Body of pancreas (tissue), 4 donors: Measurements from ENCODE around the gene CXXC5. TPM values are rescaled to one million over a fixed set of nuclear protein-coding genes. Genes with fewer than 3 reads are reported as not detected.

ENCODE experiments used
- ATAC-seq: fragments of 150-250 bp; one replicate; pipeline ENCODE4 v1.9.1; 2016
- DNase-seq, 4 donors: peaks; one replicate each; pipeline ENCODE4 v3.0.0-alpha.2; 2019
- H3K27ac ChIP-seq, 4 donors: fragments of 200-600 bp; sonication (generic); 1 replicate in 3 of 4; 2 replicates in 1 of 4; pipeline versions ENCODE4 v1.5.1 to v1.6.1; 2016 to 2019; ENCODE audit warnings: mild to moderate bottlenecking in 1 of 4, mixed read lengths in 1 of 4, moderate library complexity in 1 of 4
- H3K27me3 ChIP-seq, 2 donors: fragments of 200-600 bp; sonication (generic); one replicate each; pipeline ENCODE4 v1.6.0; 2016; ENCODE audit warnings: mild to moderate bottlenecking in 1 of 2
- H3K36me3 ChIP-seq, 2 donors: fragments of 200-600 bp; sonication (generic); replicated peaks in 1 of 2; 2 replicates each; pipeline ENCODE4 v1.5.1; 2016; ENCODE audit warnings: low read depth in 2 of 2; ENCODE audit not compliant: insufficient read depth in 1 of 2
- H3K4me1 ChIP-seq: fragments of 200-600 bp; sonication (generic); one replicate; pipeline ENCODE4 v1.6.0; 2016
- H3K4me3 ChIP-seq, 2 donors: fragments of 200-600 bp; sonication (generic); 1 replicate in 1 of 2; 2 replicates in 1 of 2; pipeline ENCODE4 v1.5.1; 2016 to 2019
- H3K9me3 ChIP-seq, 3 donors: fragments of 200-600 bp; sonication (generic); 1 replicate in 2 of 3; 2 replicates in 1 of 3; pipeline ENCODE4 v1.5.1; 2016
- POLR2A ChIP-seq, 3 donors: fragments of 450-650 bp; IDR thresholded peaks; one replicate each; pipeline ENCODE4 v1.6.1; 2016; ENCODE audit warnings: antibody characterized with exemption in 3 of 3, mild to moderate bottlenecking in 2 of 3
- WGBS, 2 donors: methylation state at CpG; one replicate each; pipeline ENCODE4 v1.1.5; 2017; 5-methylcytosine and 5-hydroxymethylcytosine counted together
- intact Hi-C: fragments of 100-400 bp; cut with DNase I; formaldehyde crosslinking; loops from one replicate; pipeline ENCODE4 v1.15.1; 2023
- total RNA-seq, 2 donors: library from RNA; depleted of rRNA; stranded (reverse); fragments of >200 nt; gene quantifications; one replicate each; pipeline ENCODE4 v1.1.0, GENCODE V29; 2016
- TF ChIP-seq, protein P1 (sequence below), 7 experiments: fragments of 450-650 bp in 4 of 7; fragments of 200-600 bp in 3 of 7; sonication (generic) in 3 of 7; IDR thresholded peaks; one replicate each; pipeline ENCODE4 v1.5.1; 2016 to 2019; ENCODE audit warnings: antibody characterized with exemption in 7 of 7

The CXXC5 gene
- total RNA-seq, 2 donors from 2014 or later: 86.6 to 87.7 TPM

DNA sequence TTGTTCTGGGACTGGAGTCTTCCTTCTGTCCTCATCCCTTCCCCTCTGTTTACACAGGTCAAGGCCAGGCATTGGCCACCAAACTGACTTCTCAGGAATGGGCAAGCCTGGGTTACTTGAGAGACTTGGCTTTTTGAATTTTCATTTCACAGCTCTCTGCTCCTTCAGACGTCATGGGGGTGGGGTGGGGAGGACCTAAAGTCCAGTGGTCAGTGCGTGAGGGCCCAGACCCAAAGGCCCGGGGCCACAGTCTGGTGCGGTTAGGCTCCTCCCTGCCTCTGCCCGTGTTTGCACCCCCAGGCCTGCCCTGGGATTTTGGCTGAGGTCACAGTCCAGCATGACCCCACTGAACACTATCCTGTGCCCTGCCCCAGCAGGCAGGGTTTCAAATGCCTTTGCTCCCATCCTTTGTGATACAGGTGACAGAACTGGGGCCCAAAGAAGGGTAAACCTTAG, 4.1 kb upstream of the CXXC5 start:
- Histone ChIP-seq H3K36me3 (no peaks in the 10 kb centered on the region), H3K27ac (peak overlapping the region; percentile 77 to 86 (median 83)), H3K9me3 (no peaks in the 10 kb centered on the region), H3K4me3 (no peak overlapping the region), H3K4me1 (peaks cover 71% of the 10 kb centered on the region), H3K27me3 (no peaks in the 10 kb centered on the region)
- intact Hi-C loops: no loop called here
- DNase-seq (peak in 2 of 4 donors; percentile 16 to 18), ATAC-seq (no peak)
- no peak for TF ChIP-seq POLR2A (IDR thresholded peaks at IDR 0.05)
- TF ChIP-seq, protein P1, sequence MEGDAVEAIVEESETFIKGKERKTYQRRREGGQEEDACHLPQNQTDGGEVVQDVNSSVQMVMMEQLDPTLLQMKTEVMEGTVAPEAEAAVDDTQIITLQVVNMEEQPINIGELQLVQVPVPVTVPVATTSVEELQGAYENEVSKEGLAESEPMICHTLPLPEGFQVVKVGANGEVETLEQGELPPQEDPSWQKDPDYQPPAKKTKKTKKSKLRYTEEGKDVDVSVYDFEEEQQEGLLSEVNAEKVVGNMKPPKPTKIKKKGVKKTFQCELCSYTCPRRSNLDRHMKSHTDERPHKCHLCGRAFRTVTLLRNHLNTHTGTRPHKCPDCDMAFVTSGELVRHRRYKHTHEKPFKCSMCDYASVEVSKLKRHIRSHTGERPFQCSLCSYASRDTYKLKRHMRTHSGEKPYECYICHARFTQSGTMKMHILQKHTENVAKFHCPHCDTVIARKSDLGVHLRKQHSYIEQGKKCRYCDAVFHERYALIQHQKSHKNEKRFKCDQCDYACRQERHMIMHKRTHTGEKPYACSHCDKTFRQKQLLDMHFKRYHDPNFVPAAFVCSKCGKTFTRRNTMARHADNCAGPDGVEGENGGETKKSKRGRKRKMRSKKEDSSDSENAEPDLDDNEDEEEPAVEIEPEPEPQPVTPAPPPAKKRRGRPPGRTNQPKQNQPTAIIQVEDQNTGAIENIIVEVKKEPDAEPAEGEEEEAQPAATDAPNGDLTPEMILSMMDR (IDR thresholded peaks at IDR 0.05): no peak
- 45 to 53% methylated on average over 2 to 5 of the region's 5 CpGs for WGBS, 2 donors

DNA sequence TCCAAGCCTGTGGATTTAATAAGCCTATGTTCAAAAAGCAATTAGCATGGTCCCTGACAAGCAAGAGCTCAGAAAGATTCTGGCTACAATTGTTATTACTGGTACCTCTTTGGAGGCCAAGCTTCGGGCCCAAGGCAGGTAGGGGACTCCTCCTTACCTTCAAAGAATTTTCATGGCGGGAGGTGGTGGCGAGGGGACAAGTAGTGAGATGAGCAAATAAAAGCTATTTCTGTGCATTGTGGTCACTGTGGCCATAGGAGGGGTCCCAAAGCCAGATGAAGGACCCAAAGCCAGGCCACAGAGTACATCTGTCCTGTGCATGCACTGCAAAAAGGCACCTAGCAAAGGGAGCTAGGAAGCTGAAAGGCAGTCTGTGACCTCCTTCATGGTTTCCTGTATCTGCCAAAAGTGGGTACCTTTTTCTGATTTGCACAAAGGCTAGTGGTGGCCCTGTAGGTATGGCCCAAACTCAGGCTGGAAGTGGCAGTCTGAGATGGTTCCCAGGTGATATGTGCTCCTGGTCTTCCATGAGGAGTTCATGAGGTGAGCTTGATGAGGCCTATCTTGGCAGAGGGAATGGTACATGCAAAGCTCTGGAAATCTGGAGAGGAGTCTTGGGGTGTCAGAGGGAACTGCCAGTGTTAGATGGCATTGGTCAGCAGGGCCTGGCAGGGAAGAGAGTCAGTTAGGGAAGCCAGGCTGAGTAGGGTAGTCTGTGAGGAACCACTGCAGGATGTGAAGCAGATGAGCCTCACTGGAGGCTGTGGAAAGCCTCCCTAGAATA, 3.3 kb upstream of the CXXC5 start:
- 77 to 92% methylated on average over 3 of the region's 3 CpGs for WGBS, 2 donors
- TF ChIP-seq POLR2A (IDR thresholded peaks at IDR 0.05): no peak
- TF ChIP-seq, protein P1 (IDR thresholded peaks at IDR 0.05): no peak
- H3K4me3 ChIP-seq: no peak overlapping the region
- H3K27ac ChIP-seq: peak overlapping the region; percentile 77 to 86 (median 83)
- peaks cover 63% of the 10 kb centered on the region for H3K4me1 ChIP-seq
- H3K27me3 ChIP-seq: no peaks in the 10 kb centered on the region
- DNase-seq (peak in 2 of 4 donors; percentile 4 to 9), ATAC-seq (no peak)
- H3K9me3 ChIP-seq: no peaks in the 10 kb centered on the region
- no peaks in the 10 kb centered on the region for H3K36me3 ChIP-seq
- intact Hi-C loops: no loop called here

DNA sequence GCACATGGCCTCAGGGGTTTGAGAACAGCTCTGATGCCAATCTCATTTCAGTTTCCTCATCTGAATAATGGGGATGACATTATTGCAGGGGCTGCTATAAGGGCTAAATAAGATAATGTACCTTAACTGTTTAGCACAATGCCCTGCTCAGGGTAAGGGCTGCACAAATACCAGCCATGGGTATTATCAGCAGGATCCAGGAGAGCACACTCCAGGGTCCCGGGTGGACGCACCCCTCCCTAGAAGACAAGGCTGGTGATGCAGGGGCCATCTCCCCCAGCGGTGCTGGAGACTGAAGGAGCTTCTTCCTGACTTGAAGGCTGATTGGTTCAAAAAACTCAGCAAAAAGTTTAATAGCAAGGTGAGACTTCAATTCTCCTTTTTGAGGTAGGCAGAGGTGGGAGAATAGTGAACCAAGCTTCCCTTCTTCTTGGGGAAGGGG, 2.7 kb upstream of the CXXC5 start:
- no peak for ATAC-seq
- Histone ChIP-seq H3K27ac (peak overlapping the region in 2 of 4 donors; percentile 84 to 86), H3K4me1 (peaks cover 56% of the 10 kb centered on the region), H3K27me3 (no peaks in the 10 kb centered on the region), H3K4me3 (no peak overlapping the region), H3K36me3 (no peaks in the 10 kb centered on the region), H3K9me3 (no peaks in the 10 kb centered on the region)
- 77 to 95% methylated on average over 3 of the region's 3 CpGs for WGBS, 2 donors
- TF ChIP-seq, protein P1 (IDR thresholded peaks at IDR 0.05): no peak
- no peak for TF ChIP-seq POLR2A (IDR thresholded peaks at IDR 0.05)
- intact Hi-C loops: no loop called here
- peak in 2 of 4 donors; percentile 3 to 5 for DNase-seq

DNA sequence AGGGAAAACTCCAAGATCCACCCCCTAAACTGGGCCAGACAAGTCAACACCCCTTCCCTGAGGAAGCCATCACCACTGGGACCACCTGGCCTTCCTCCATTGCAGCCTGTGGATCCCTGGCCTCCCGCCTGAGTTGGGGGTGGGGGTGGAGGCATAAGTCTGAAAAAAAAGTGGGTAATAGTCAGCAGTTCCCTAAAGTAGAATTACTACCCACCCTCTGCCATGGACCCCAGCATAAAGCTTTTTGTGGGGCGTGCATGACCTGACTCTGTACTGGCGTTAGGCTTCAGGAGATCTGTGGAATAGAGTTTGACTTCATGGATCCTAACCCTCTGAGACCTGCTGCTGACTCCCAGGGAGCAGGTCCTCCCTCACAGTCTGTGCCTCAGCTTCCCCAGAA, 2.0 kb upstream of the CXXC5 start:
- WGBS, 2 donors: 83 to 90% methylated on average over 3 of the region's 3 CpGs
- H3K4me3 ChIP-seq: no peak overlapping the region
- no peaks in the 10 kb centered on the region for H3K36me3 ChIP-seq
- H3K9me3 ChIP-seq: no peaks in the 10 kb centered on the region
- H3K27ac ChIP-seq: peak overlapping the region in 2 of 4 donors; percentile 26 to 94
- H3K4me1 ChIP-seq: peaks cover 55% of the 10 kb centered on the region
- no peaks in the 10 kb centered on the region for H3K27me3 ChIP-seq
- no peak for ATAC-seq
- intact Hi-C loops: no loop called here
- peak in 2 of 4 donors; percentile 4 to 9 for DNase-seq
- TF ChIP-seq POLR2A (IDR thresholded peaks at IDR 0.05): no peak
- TF ChIP-seq, protein P1 (IDR thresholded peaks at IDR 0.05): no peak
